Endothelial cell of umbilical vein (primary cell): Measurements from ENCODE around the gene TTC9. TPM values are rescaled to one million over a fixed set of nuclear protein-coding genes. Genes with fewer than 3 reads are reported as not detected.

Experiments
- BruUV-seq: library from RNA; stranded (reverse); fragments of 400-500 nt; replicated peaks from 2 replicates; lab custom pipeline; 2021; lab: Mats Ljungman, UMichigan
- CTCF ChIA-PET: fragments of 300-600, 350-600 bp; sonication (Branson Sonifier 250); formaldehyde crosslinking; loops from one replicate; lab custom pipeline; 2021; ENCODE audit warnings: antibody characterized with exemption, inconsistent platforms; lab: Charles Lee
- POLR2A ChIA-PET: fragments of 300-600, 350-600 bp; sonication (Branson Sonifier 250); formaldehyde crosslinking; loops from one replicate; lab custom pipeline; 2021; ENCODE audit warnings: antibody characterized with exemption, inconsistent platforms; lab: Charles Lee
- DNase-seq: peaks from one replicate; pipeline ENCODE4 v3.0.0-alpha.2; 2011; ENCODE audit warnings: low read depth, low spot score
- FAIRE-seq: peaks from 2 replicates; lab custom pipeline; 2011; peaks lifted over from hg19 to GRCh38; lab: Jason Lieb, UNC
- H2AFZ ChIP-seq: 2 replicates; pipeline ENCODE4 v1.6.0; 2012; ENCODE audit warnings: low read depth, low read length, control low read depth, inconsistent platforms
- H3K27ac ChIP-seq: 2 replicates; pipeline ENCODE4 v1.5.1; 2011; ENCODE audit warnings: low read depth, mild to moderate bottlenecking, control low read depth, low read length, moderate library complexity; ENCODE audit not compliant: insufficient read depth
- H3K27me3 ChIP-seq, 2 experiments: 2 replicates each; pipeline versions ENCODE4 v1.6.0 to v1.6.1; 2011; ENCODE audit warnings: low read length in 2 of 2, mixed read lengths in 1 of 2; ENCODE audit not compliant: control insufficient read depth in 2 of 2, insufficient read depth in 2 of 2
- H3K36me3 ChIP-seq, 2 experiments: 2 replicates in 1 of 2; 3 replicates in 1 of 2; pipeline ENCODE4 v1.5.1; 2011; ENCODE audit warnings: low read length in 2 of 2, mild to moderate bottlenecking in 1 of 2, moderate library complexity in 1 of 2; ENCODE audit not compliant: control insufficient read depth in 2 of 2, insufficient read depth in 2 of 2; ENCODE audit errors: extremely low read depth in 1 of 2
- H3K4me1 ChIP-seq: 3 replicates; pipeline ENCODE4 v1.5.1; 2011; ENCODE audit warnings: mild to moderate bottlenecking, low read length; ENCODE audit not compliant: control insufficient read depth, insufficient read depth; ENCODE audit errors: extremely low read depth
- H3K4me2 ChIP-seq: 2 replicates; pipeline ENCODE4 v1.6.1; 2011; ENCODE audit warnings: low read length, control low read depth, mixed read lengths; ENCODE audit not compliant: insufficient read depth
- H3K4me3 ChIP-seq, 3 experiments: fragments of 200-600 bp in 1 of 3; sonication (generic), shearing (Covaris generic) in 1 of 3; replicated peaks in 1 of 3; 2 replicates each; pipeline ENCODE4 v1.5.1; 2011 to 2016; ENCODE audit warnings: control low read depth in 3 of 3, low read length in 3 of 3, mild to moderate bottlenecking in 2 of 3, inconsistent platforms in 1 of 3, low read depth in 1 of 3, moderate library complexity in 1 of 3; ENCODE audit not compliant: insufficient read depth in 1 of 3
- H3K79me2 ChIP-seq: 2 replicates; pipeline ENCODE4 v1.6.0; 2012; ENCODE audit warnings: low read length, inconsistent platforms; ENCODE audit not compliant: control insufficient read depth, insufficient read depth
- H3K9ac ChIP-seq: replicated peaks from 2 replicates; pipeline ENCODE3; 2011; ENCODE audit warnings: low read length, control low read depth; ENCODE audit not compliant: insufficient read depth; ENCODE audit errors: extremely low read depth
- H3K9me1 ChIP-seq: replicated peaks from 3 replicates; pipeline ENCODE4 v1.6.0; 2011; ENCODE audit warnings: mild to moderate bottlenecking, low read length; ENCODE audit not compliant: control insufficient read depth, insufficient read depth; ENCODE audit errors: extremely low read depth
- H3K9me3 ChIP-seq: replicated peaks from 2 replicates; pipeline ENCODE4 v1.5.1; 2012; ENCODE audit warnings: low read length, inconsistent platforms; ENCODE audit not compliant: control insufficient read depth, insufficient read depth
- H4K20me1 ChIP-seq: replicated peaks from 2 replicates; pipeline ENCODE3; 2011; ENCODE audit warnings: mild to moderate bottlenecking, low read length; ENCODE audit not compliant: control insufficient read depth, insufficient read depth; ENCODE audit errors: extremely low read depth
- EZH2 ChIP-seq: IDR thresholded peaks from 2 replicates; pipeline ENCODE4 v1.6.1; 2012; ENCODE audit warnings: borderline replicate concordance, low read depth, mild to moderate bottlenecking, moderate library complexity, low read length, inconsistent platforms; ENCODE audit not compliant: severe bottlenecking
- FOS ChIP-seq: IDR thresholded peaks from 2 replicates; pipeline ENCODE4 v1.6.1; 2011; ENCODE audit warnings: mild to moderate bottlenecking, low read length, moderate library complexity, borderline replicate concordance; ENCODE audit not compliant: insufficient read depth
- GATA2 ChIP-seq: IDR thresholded peaks from 2 replicates; pipeline ENCODE4 v1.7.0; 2011; ENCODE audit warnings: low read depth, mild to moderate bottlenecking, moderate library complexity, mixed read lengths, low read length; ENCODE audit not compliant: insufficient read length, insufficient read depth
- JUN ChIP-seq: IDR thresholded peaks from 2 replicates; pipeline ENCODE4 v1.6.1; 2011; ENCODE audit warnings: borderline replicate concordance, low read depth; ENCODE audit not compliant: insufficient read length, insufficient read depth
- MYC ChIP-seq: IDR thresholded peaks from one replicate; pipeline ENCODE4 v1.6.1; 2011; ENCODE audit warnings: mild to moderate bottlenecking, low read depth, low read length
- POLR2A ChIP-seq: IDR thresholded peaks from 2 replicates; pipeline ENCODE4 v1.6.1; 2012; ENCODE audit warnings: low read depth, mild to moderate bottlenecking, control low read depth, low read length
- POLR2AphosphoS5 ChIP-seq: IDR thresholded peaks from 2 replicates; pipeline ENCODE4 v1.6.1; 2012; ENCODE audit warnings: low read depth, mild to moderate bottlenecking, control low read depth, low read length, moderate library complexity; ENCODE audit not compliant: insufficient read depth
- dilution Hi-C: fragments of 300-500 bp; cut with MboI; formaldehyde crosslinking; loops from one replicate; pipeline ENCODE4 v1.15.0; 2019; ENCODE audit warnings: low sequenced_read_pairs; ENCODE audit not compliant: extremely low pct_ligation_motif_present
- intact Hi-C: fragments of 100-400 bp; cut with micrococcal nuclease; formaldehyde crosslinking; loops from one replicate; pipeline ENCODE4 v1.10.0; 2022
- polyA plus RNA-seq, 4 experiments: library from polyadenylated mRNA; depleted of rRNA in 3 of 4; stranded (reverse) in 3 of 4; unstranded in 1 of 4; fragments of >200 nt; gene quantifications; 2 replicates each; pipeline versions ENCODE4 v1.2.1 to v1.2.3, GENCODE V29; 2011 to 2012; ENCODE audit warnings: missing spikeins in 1 of 4
- total RNA-seq: library from RNA; stranded (reverse); gene quantifications from 2 replicates; pipeline ENCODE4 v1.2.3, GENCODE V29; 2021
- TF ChIP-seq, protein P1 (sequence below): IDR thresholded peaks from 2 replicates; pipeline ENCODE4 v1.6.1; 2011; ENCODE audit not compliant: insufficient read depth, insufficient read length
- TF ChIP-seq, protein P2 (sequence below), 2 donors: IDR thresholded peaks; 1 replicate in 1 of 2; 2 replicates in 1 of 2; pipeline ENCODE4 v1.5.1; 2011; ENCODE audit warnings: low read length in 2 of 2, mild to moderate bottlenecking in 2 of 2, moderate library complexity in 2 of 2, control low read depth in 1 of 2, inconsistent platforms in 1 of 2, low read depth in 1 of 2; ENCODE audit not compliant: insufficient read depth in 1 of 2; ENCODE audit errors: extremely low read depth in 1 of 2

Gene TTC9
- total and polyA plus RNA-seq, 2 donors (not counting 3 experiments of a cell fraction or from before 2014, with no cell fraction given), result 0.06 TPM; not detected in 1

DNA sequence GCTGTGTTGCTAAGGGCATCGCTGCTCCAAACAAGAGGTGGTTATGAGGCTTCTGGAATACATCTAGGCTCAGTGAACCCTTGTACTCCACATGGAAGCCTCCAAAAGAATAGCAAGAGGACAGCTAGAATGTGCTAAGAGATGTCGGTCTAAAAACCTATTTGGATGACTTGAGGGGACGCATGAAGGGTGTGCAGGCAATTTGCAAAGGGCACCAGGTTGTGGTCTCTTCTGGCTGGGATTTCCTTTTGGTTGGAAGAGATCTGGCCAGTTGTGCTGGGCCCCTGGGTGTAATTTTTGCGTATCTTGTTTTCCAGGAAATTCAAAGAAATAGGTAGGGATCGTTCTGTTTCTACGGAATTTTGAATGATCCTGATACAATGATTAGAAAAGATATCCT, 4.2 kb downstream of the TTC9 start:
- dilution Hi-C loops (no loop called here), intact Hi-C loops (no loop called here)
- Histone ChIP-seq H3K79me2 (no peaks in the 10 kb centered on the region), H3K27me3 (peaks cover 24 to 26% of the 10 kb centered on the region in 2 experiments), H3K9ac (no peak overlapping the region), H3K4me3 (no peak overlapping the region), H3K4me2 (no peak overlapping the region), H3K27ac (no peak overlapping the region), H2AFZ (no peak overlapping the region), H4K20me1 (no peaks in the 10 kb centered on the region), H3K9me3 (no peaks in the 10 kb centered on the region), H3K36me3 (no peaks in the 10 kb centered on the region), H3K9me1 (no peaks in the 10 kb centered on the region), H3K4me1 (no peaks in the 10 kb centered on the region)
- DNase-seq, result no peak
- no peak for FAIRE-seq
- ChIA-PET POLR2A (no interaction called here), CTCF (interaction anchor here (1.0 kb wide), 1 partner anchor 12 kb away, joined by 3 read pairs; no protein-coding TSS in a partner anchor)
- BruUV-seq, result no TSS peak
- TF ChIP-seq, protein P1, sequence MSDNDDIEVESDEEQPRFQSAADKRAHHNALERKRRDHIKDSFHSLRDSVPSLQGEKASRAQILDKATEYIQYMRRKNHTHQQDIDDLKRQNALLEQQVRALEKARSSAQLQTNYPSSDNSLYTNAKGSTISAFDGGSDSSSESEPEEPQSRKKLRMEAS, result no peak
- TF ChIP-seq POLR2A (no peak), POLR2AphosphoS5 (no peak), MYC (no peak), EZH2 (no peak), GATA2 (no peak), FOS (no peak), JUN (no peak)
- TF ChIP-seq, protein P2, sequence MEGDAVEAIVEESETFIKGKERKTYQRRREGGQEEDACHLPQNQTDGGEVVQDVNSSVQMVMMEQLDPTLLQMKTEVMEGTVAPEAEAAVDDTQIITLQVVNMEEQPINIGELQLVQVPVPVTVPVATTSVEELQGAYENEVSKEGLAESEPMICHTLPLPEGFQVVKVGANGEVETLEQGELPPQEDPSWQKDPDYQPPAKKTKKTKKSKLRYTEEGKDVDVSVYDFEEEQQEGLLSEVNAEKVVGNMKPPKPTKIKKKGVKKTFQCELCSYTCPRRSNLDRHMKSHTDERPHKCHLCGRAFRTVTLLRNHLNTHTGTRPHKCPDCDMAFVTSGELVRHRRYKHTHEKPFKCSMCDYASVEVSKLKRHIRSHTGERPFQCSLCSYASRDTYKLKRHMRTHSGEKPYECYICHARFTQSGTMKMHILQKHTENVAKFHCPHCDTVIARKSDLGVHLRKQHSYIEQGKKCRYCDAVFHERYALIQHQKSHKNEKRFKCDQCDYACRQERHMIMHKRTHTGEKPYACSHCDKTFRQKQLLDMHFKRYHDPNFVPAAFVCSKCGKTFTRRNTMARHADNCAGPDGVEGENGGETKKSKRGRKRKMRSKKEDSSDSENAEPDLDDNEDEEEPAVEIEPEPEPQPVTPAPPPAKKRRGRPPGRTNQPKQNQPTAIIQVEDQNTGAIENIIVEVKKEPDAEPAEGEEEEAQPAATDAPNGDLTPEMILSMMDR (IDR thresholded peaks at IDR 0.05; ENCODE audit: extremely low read depth in 1 of 2, insufficient read depth in 1 of 2, low read depth in 1 of 2, low read length in 2 of 2), result no peak
